GM18870 (cell line): ENCODE measurements around the gene NKAIN4.

ENCODE experiments used
- ATAC-seq: cut with Tn5 transposase; IDR thresholded peaks from one replicate; pipeline ENCODE4 v1.9.1; 2021; ENCODE audit warnings: moderate library complexity; ENCODE audit not compliant: unreplicated experiment

NKAIN4 gene

DNA sequence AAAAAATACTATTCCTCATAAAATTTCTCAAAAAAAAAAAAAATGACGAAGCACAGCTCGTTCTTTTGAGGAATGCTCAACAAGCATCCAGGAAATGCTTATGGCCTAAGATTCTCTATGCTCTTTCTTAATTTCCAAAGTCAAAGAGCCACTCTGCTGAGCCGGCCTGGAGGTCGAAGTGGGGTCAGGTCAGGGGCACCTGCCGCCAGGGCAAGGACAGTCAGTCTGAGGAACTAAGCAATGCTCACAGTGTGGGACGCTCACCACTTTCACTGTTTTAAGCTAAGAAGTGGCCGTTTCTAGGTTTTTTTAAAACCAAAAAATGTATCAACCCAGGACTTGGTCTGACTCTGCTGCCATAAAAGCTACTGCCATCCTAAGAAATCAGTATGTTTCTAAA is 55.7 kb downstream of the NKAIN4 start:
- no peak for ATAC-seq

DNA sequence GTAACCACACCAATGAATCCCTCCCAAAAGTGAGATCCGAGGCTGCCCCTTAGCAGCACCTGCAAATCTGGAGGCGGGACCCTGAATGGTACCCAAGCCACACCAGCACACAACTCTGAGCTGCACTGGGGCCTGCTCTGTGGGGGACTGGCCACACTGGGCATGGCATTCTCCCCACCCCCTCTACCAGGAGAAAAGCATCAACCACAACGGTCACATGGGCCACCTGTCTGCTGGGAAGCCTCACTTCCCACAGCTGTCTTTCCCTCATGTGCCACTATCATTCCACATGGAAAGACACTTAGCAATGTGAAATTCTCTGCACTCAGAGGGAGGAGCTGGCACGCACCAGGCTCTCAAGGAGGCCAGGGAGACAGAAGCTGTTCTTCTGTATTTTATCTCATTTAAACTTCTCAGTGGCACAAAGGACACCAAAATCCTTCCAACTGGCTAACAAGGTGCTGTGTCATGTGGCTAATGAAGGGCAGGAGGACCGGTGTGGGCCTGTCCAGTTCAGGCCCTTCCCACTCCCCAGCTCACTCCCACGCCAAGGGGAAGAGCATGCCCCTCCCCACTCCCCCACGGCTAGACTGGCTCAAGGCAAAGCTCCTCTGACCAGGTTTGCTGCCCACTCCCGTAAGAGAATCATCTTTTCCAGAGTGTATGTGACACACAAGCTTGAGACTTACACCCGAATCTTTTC is 57.3 kb downstream of the NKAIN4 start:
- no peak for ATAC-seq

DNA sequence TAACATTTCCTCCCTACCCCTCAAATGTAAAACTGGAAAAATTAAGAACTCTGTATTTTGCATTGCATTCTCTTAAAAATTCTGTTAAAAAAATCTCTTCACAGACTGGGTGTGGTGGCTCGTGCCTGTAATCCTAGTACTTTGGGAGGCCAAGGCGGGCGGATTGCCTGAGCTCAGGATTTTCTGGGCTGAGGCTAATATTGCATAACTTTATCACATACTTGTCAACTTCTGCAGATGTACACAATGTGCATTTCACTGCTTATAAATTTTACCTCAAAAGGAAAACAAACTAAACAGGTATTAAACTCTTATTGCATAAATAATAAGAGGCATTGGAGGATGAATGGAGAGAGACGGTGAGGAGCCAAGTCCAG is 59.5 kb downstream of the NKAIN4 start:
- no peak for ATAC-seq

DNA sequence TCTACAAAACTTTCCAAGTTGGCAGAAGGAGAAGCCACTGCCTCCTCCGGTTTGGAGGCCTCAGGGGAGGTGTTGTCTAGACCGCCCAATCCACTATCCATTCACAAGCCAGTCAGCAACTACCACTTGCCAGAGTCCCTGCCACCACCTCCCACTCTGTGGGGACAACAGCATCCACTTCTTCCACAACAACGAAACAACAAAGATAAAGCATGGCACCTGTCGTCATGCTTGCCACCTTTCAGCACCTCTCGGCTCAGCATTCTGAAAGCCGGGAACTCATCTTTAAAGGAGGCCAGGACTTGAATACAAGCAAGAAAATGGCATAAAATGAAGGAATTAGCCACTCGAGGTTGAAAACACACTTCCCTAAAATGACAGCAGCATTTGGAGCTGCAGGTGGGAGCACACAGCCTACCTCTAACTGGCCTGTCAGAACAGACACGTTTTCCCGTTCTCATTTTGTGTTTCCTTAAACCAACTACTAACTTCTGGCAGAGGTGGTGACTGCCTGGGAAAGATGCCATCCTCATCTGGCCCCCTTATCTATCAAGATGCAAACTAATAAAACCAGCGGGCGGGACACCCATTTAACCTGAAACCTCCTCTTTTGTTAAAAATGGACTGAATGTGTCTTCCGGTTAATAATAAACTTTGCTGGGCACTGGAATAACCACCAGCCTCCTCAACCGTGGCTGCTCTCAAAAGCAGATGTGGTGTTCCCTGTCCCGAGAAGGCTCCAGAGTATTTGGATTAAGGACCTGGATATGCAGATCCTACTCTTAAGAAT is 60.1 kb downstream of the NKAIN4 start:
- ATAC-seq = no peak

DNA sequence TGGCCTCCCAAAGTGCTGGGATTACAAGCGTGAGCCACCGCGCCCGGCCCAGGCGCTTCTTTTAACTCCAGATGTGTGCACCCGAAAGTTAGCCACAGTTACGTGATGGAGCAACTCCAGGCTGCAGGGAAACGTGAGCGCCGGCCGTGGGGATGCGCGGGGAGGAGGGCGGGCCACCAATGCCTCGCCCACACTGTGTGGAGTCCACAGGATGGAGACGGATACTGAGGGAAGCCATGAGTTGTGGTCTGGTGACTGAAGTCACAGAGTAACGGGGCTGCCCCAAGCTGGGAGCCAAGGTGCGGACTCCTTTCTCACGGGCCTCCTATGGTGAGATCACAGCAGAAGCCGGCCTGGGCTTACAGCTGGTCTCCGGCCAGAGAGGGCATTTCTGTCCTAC is 61.5 kb downstream of the NKAIN4 start:
- no peak for ATAC-seq

DNA sequence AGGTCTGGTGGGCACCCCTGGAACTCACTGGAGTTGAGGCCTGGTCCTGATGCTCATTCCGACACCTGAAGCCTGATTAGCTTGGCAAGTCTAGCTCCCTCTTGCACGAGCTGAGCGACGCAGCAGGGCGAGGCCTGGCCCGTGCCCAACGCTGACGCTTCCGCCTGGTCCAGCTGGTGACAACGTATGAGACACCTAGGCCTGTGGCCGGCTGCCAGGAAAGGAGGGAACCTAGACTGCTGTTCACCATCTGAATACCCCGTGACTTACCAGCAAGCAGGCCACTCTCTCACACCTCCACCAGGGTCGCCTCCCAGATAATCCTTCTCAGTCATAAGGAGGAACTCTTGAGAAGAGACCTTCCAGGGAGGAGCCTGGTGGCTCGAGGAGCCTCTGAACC is 62.9 kb downstream of the NKAIN4 start:
- ATAC-seq = no peak

DNA sequence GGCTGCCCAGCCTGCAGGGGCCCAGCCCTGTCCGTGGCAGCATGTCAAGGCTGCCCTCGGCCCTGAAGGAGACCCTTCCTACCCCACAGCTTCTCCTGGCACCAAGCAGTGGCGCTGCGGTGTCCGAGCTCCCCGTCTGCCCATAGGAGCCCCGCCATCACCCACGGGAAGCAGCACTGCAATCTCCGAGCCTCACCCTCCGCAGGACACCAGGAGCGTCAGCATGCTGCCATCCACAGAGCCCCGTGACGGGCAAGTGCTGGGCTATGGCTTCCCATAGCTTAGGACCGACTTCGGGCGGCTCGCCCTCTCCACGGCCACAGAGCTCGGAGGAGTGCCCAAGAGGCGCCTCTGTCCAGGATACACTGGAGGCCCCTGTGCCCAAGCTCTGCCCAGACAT is 63.4 kb downstream of the NKAIN4 start:
- no peak for ATAC-seq
